HG03354 (cell line): Measurements from ENCODE around the gene BECN2.
"Not testable (repeated sequence)": the region's sequence is repeated elsewhere in the genome, so short reads cannot be mapped to it uniquely, and the experiment has no call there.

Experiments
- ATAC-seq: cut with Tn5 transposase; IDR thresholded peaks from one replicate; pipeline ENCODE4 v1.9.1; 2021; ENCODE audit warnings: mild to moderate bottlenecking; ENCODE audit not compliant: unreplicated experiment, poor library complexity, severe bottlenecking

Gene BECN2

GRCh38 chr1:241976229-241976628 is 18.7 kb downstream of the BECN2 start:
- ATAC-seq: no peak

DNA sequence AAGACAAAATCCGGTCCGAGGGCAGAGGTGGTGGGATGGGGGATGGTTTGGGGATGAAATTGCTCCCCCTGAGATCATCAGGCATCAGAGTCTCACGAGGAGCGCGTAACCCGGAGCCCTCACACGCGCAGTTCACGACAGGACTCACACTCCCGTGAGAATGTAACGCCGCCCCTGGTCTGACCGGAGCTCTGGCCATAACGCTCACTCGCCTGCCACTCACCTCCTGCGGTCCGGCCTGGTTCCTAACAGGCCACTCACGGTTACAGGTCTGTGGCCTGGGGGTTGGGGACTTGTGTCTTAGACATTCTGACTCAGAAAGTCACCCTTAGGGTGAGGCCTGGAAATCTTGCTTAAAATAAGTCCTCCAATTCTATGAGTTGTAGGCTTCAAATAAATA is 21.5 kb downstream of the BECN2 start:
- ATAC-seq: no peak

DNA sequence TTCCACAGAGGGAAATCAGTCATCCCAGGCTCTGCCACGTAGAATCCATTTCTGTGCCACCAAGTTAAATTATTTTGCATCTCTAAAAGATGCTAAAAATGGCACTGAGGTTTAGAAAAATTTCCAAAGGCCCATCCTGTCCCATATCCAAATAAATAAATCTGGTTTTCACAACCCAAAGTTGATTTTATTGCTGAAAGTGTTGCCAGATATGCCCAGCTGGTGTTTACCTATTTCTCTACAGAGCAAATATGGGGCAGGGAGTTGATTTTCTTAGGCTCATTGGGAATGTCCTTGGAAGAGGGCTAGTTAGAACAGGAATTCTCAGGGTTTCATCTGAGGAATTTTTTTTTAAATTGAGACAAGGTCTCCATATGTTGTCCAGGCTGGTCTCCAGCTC is 22.4 kb downstream of the BECN2 start:
- no peak for ATAC-seq

GRCh38 chr1:241985787-241986186 is 28.2 kb downstream of the BECN2 start:
- ATAC-seq: peak; percentile 49

DNA sequence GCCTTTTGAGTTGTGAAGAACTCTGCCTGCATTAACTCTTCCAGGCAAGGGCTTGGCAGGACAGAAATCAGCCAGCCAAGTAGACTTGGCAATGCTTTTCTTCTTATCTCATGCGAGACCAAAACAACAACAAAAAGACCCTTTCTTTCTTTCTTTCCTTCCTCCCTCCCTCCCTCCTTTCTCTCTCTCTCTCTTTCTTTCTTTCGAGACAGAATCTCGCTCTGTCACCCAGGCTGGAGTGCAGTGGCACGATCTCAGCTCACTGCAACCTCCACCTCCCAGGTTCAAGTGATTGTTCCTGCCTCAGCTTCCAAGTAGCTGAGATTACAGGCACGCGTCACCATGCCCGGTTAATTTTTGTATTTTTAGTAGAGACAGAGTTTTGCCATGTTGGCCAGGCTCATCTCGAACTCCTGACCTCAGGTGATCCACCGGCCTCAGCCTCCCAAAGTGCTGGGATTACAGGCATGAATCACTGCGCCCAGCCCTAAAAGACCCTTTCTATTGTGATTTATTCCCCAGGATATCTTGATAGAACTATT is 30.9 kb downstream of the BECN2 start:
- ATAC-seq: not testable (repeated sequence)

DNA sequence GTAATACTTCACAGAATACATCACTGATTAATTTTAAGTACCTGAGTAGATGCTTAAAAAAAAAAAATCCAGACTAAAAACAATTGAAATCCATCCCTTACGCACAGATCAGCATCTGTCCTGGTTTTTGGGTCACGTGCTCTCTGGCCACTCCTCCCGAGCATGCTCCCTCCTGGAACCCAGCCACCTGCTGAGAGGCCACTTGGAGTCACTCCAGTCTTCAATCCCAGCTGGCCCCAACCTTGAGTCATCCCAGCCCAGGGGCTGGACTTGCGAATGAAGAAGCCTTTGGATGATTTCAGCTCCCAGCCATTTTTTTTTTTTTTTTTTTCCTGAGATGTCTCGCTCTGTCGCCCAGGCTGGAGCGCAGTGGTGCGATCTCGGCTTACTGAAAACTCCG is 32.5 kb downstream of the BECN2 start:
- no peak for ATAC-seq

DNA sequence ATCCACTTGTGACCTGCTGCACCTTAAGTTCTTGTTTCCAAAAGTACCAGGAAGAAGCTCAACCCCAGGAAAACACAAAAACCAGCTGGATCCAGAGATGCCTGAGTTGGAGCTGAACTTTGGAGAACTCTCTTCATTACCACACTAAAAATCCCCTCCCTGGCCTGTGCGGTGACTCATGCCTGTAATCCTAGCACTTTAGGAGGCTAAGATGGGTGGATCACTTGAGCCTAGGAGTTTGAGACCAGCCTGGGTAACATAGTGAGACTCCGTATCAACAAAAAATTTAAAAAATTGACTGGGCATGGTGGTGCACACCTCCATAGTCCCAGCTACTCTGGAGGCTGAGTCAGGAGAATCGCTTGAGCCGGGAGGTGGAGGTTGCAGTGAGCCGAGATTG is 35.2 kb downstream of the BECN2 start:
- no peak for ATAC-seq

DNA sequence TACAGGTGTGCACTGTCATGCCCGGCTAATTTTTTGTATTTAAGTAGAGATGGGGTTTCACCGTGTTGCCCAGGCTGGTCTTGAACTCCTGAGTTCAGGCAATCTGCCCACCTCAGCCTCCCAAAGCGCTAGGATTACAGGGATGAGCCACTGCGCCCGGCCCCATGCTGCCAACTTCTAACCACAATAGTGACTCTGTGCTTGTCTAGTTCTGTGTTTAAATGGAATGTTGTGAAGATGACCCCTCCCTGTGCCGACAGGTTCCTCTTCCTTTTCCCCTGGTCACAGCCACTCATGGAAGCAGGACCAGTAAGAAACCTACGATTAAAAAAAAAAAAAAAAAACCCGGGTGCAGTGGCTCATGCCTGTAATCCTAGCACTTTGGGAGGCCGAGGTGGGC is 36.6 kb downstream of the BECN2 start:
- no peak for ATAC-seq

DNA sequence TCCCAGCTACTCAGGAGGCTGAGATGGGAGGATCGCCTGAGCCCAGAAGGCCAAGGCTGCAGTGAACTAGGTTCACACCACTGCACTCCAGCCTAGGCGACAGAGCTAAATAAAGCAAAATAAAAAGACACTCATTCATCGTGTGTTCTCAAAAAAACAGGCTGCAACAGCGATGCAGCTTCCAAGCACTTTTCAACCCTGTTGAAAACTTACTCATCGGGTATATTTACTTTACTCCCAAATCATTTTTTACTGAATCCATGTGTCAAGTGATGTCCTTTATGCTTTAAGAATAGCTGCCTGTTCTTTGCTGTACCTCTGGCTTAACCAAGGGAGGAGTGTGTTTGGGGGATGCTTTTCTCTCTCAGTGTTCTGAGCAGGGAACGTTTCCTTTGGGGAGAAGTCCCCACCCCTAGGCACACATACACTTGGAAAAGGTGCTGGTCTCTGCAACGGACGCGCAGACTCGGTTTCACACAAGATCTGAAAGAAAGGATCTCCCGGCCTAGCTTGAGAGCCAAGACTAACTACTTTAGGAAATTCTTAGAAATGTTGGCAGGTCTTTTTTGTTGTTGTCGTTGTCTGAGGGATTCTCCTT is 39.9 kb downstream of the BECN2 start:
- ATAC-seq: no peak

DNA sequence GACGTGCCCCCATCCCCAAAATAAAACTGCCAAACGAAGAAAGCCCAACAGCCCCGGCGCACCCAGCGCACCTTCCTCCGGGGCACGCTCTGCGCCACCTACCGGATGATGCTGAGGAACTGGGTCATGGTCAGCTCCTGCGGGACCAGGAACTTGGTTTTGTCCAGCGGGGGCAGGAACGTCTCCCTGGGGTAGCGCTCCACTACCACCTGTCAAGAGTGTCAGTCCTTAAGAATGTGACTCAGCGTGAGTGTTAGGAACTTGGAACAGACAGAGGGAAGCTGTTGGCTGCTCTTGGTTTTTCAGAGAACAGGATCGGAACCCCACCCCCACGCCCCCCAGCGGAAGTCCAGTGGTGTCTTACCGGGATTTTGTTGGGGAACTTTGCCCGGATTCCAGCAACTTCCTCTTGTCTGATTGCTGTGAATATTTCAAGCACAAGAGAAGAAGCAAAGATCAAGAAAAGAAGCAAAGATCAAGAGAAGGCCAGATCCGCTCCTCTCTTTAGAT is 40.9 kb downstream of the BECN2 start:
- peak; percentile 89 for ATAC-seq

GRCh38 chr1:241999026-241999425 is 41.5 kb downstream of the BECN2 start, which contains the start of gene MAP1LC3C:
MAP1LC3C (minus strand) TSS chr1:241999098; CDS start chr1:241999008, 90 bp downstream.
- no peak for ATAC-seq

- ATAC-seq: no peak
Observed at GRCh38 chr1:242000434-242000833, 42.9 kb downstream of the BECN2 start.

DNA sequence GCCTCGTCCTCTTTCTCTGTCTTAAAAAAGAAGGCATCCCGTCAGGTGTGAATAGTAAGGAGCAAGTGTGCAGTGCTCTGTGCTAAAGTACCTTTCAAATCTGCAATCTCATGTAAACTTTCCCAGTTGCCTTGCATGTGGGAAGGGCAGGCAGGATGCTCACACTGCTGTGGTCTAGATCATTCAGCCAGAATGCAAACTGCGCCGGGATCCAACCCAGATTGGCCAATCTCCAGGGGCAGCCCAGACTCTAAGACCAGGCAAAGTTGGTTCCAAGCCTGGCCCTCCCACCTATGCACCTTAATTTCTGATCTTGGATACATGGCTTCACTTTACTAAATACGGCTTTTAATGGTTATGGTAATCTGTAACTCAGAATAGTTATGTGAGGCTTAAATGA is 44.5 kb downstream of the BECN2 start:
- no peak for ATAC-seq

GRCh38 chr1:242002510-242002909 is 44.9 kb downstream of the BECN2 start:
- ATAC-seq: no peak

GRCh38 chr1:242004751-242005495 is 47.4 kb downstream of the BECN2 start:
- no peak for ATAC-seq

- ATAC-seq: no peak
Observed at GRCh38 chr1:242005866-242006535, 48.4 kb downstream of the BECN2 start.

- no peak for ATAC-seq
Observed at GRCh38 chr1:242006976-242007375, 49.4 kb downstream of the BECN2 start.
